Medulla oblongata (tissue), 1 donor: ENCODE data around the gene THNSL1.
A peak's percentile ranks its signal among the peaks of the same experiment; 100 is the strongest.
"Not testable (repeated sequence)": the region's sequence is repeated elsewhere in the genome, so short reads cannot be mapped to it uniquely, and the experiment has no call there.

Experiments
- DNase-seq: peaks from one replicate; pipeline ENCODE4 v3.0.0-alpha.2; 2015; ENCODE audit errors: extremely low spot score

Gene THNSL1

GRCh38 chr10:25016376-25017153 is at the start of gene THNSL1:
Gene THNSL1 (plus strand): TSS chr10:25016612. CDS start chr10:25023224, 6,612 bp downstream.
- peak; percentile 99 for DNase-seq

GRCh38 chr10:24966962-24967481 is 49.4 kb upstream of the THNSL1 start:
- DNase-seq: no peak

- no peak for DNase-seq
Observed at GRCh38 chr10:24968349-24968748, 48.1 kb upstream of the THNSL1 start.

- not testable (repeated sequence) for DNase-seq
Observed at GRCh38 chr10:24968951-24969350, 47.5 kb upstream of the THNSL1 start.

GRCh38 chr10:24969841-24970281 is 46.6 kb upstream of the THNSL1 start:
- no peak for DNase-seq

GRCh38 chr10:24971374-24971773 is 45.0 kb upstream of the THNSL1 start:
- no peak for DNase-seq

- no peak for DNase-seq
Observed at GRCh38 chr10:24973163-24973562, 43.2 kb upstream of the THNSL1 start.

GRCh38 chr10:24974976-24975375 is 41.4 kb upstream of the THNSL1 start:
- peak; percentile 26 for DNase-seq

- no peak for DNase-seq
Observed at GRCh38 chr10:24979685-24980084, 36.7 kb upstream of the THNSL1 start.

GRCh38 chr10:24981161-24981710 is 35.2 kb upstream of the THNSL1 start:
- no peak for DNase-seq

- no peak for DNase-seq
Observed at GRCh38 chr10:24982319-24983112, 33.9 kb upstream of the THNSL1 start.

- no peak for DNase-seq
Observed at GRCh38 chr10:24983130-24983529, 33.3 kb upstream of the THNSL1 start.

GRCh38 chr10:24983946-24984345 is 32.5 kb upstream of the THNSL1 start:
- DNase-seq: no peak

- no peak for DNase-seq
Observed at GRCh38 chr10:24984906-24985305, 31.5 kb upstream of the THNSL1 start.

GRCh38 chr10:24988831-24989640 is 27.4 kb upstream of the THNSL1 start:
- DNase-seq: peak; percentile 51

GRCh38 chr10:24989867-24990266 is 26.5 kb upstream of the THNSL1 start:
- no peak for DNase-seq

GRCh38 chr10:24991298-24991697 is 25.1 kb upstream of the THNSL1 start:
- no peak for DNase-seq

- DNase-seq: no peak
Observed at GRCh38 chr10:24992512-24993133, 23.8 kb upstream of the THNSL1 start.

- no peak for DNase-seq
Observed at GRCh38 chr10:24993237-24993958, 23.0 kb upstream of the THNSL1 start.

- DNase-seq: no peak
Observed at GRCh38 chr10:24995072-24995471, 21.3 kb upstream of the THNSL1 start.
